Measurements from ENCODE around the gene CSPG4.
"Not testable (repeated sequence)": the region's sequence is repeated elsewhere in the genome, so short reads cannot be mapped to it uniquely, and the experiment has no call there.

CSPG4 gene

GRCh38 chr15:75725006-75725718, 12.5 kb upstream of the CSPG4 start:
- DNase-seq: no peak

- DNase-seq: peak; percentile 78 to 84
These were observed 11.4 kb upstream of the CSPG4 start for GRCh38 chr15:75723847-75724660.

- DNase-seq: no peak
These were observed 10.7 kb upstream of the CSPG4 start for GRCh38 chr15:75723171-75723846.

- no peak for DNase-seq
These were observed 9.5 kb upstream of the CSPG4 start for GRCh38 chr15:75721923-75722870.

- no peak for DNase-seq
These were observed 8.9 kb upstream of the CSPG4 start for GRCh38 chr15:75721480-75721922.

- DNase-seq: peak; percentile 30 to 31
These were observed 8.3 kb upstream of the CSPG4 start for GRCh38 chr15:75720787-75721479.

- no peak for DNase-seq
These were observed 7.6 kb upstream of the CSPG4 start for GRCh38 chr15:75720297-75720696.

- no peak for DNase-seq
These were observed 5.7 kb upstream of the CSPG4 start for GRCh38 chr15:75718328-75718727.

GRCh38 chr15:75717001-75717400, 4.4 kb upstream of the CSPG4 start:
- not testable (repeated sequence) for DNase-seq

GRCh38 chr15:75716249-75716950, 3.8 kb upstream of the CSPG4 start:
- not testable (repeated sequence) for DNase-seq

- not testable (repeated sequence) for DNase-seq
These were observed 2.7 kb upstream of the CSPG4 start for GRCh38 chr15:75715312-75715832.

- no peak for DNase-seq
These were observed 1.5 kb upstream of the CSPG4 start for GRCh38 chr15:75714195-75714594.

GRCh38 chr15:75713338-75713895, 769 bp upstream of the CSPG4 start:
- DNase-seq: no peak

- not testable (repeated sequence) for DNase-seq
These were observed 1.2 kb downstream of the CSPG4 start for GRCh38 chr15:75711495-75711894.

- not testable (repeated sequence) for DNase-seq
These were observed 1.8 kb downstream of the CSPG4 start for GRCh38 chr15:75710874-75711273.

GRCh38 chr15:75709458-75709857, 3.2 kb downstream of the CSPG4 start:
- not testable (repeated sequence) for DNase-seq

- no peak for DNase-seq
These were observed 6.0 kb downstream of the CSPG4 start for GRCh38 chr15:75706682-75706954.

- no peak for DNase-seq
These were observed 6.6 kb downstream of the CSPG4 start for GRCh38 chr15:75705854-75706681.

- DNase-seq: not testable (repeated sequence)
These were observed 7.3 kb downstream of the CSPG4 start for GRCh38 chr15:75705375-75705774.

GRCh38 chr15:75704618-75705017, 8.0 kb downstream of the CSPG4 start:
- no peak for DNase-seq

Measured in inflammatory macrophage treated with lipopolysaccharide for 1 hour (primary cell).